Measurements from ENCODE around the gene GUSB.

GRCh38 chr7:65937296-65937695, 44.7 kb downstream of the GUSB start:
- TF ChIP-seq CTCF (IDR thresholded peaks at IDR 0.05) (no peak), CREM (CRISPR knock-in tag; IDR thresholded peaks at IDR 0.05) (no peak), ATF6 (CRISPR knock-in tag; IDR thresholded peaks at IDR 0.05) (no peak), CREB1 (CRISPR knock-in tag; IDR thresholded peaks at IDR 0.05) (no peak), SP1 (CRISPR knock-in tag; conservative IDR thresholded peaks at IDR 0.05) (no peak), NFATC4 (CRISPR knock-in tag; IDR thresholded peaks at IDR 0.05) (no peak), FOXJ3 (CRISPR knock-in tag; IDR thresholded peaks at IDR 0.05; ENCODE audit: borderline replicate concordance) (no peak), ZNF416 (CRISPR knock-in tag; IDR thresholded peaks at IDR 0.05) (no peak)
